ENCODE results near the gene ZNF280B.

The ZNF280B gene

DNA sequence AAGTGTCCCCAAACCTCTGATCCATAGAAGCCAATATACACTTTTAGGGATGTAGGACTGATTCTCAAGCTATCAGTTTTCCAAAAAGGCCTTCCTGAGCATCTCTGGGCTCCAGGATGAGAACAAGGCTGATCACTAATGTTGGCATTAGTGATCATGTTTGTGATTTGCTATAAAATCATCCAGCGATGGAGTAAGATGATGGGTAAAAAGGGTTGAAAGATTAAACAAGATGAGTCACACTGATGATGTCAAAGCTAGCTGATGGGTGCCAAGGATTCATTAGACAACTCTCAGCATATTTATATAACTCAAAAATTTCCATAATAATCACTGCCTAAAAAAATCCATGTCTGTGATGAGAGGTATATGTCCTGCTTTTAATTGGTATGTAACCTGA, 42.8 kb downstream of the ZNF280B start:
- DNase-seq (ENCODE audit: low read depth), result no peak
- H3K4me3 ChIP-seq (ENCODE audit: low read depth, low read length), result no peak overlapping the region
- TF ChIP-seq MYC (IDR thresholded peaks at IDR 0.05; ENCODE audit: low read depth, low read length), result no peak

DNA sequence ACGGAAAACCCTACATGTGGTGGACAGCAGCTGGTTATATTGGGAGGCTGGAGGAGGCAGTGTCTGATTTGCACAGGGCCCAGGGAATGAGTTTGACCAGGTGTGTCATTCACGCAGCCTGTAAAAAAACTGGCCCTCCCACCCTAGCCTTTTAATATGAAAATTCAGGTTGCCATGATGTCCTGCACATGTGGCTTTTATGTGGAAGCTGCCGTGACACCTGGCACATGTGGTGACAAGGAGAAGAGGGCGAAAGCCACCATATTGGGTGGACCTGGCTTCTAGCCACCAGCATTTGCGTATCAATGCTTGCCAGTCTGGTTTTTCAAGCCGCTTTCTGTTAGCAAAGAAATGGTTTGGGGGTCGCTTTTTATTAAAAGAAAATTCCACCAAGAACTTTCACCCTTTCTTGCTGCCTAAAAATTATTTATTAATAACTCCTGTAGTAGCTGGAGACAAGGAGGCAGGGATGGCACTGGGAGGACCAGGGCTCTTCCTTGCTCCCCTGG, 43.4 kb downstream of the ZNF280B start:
- H3K4me3 ChIP-seq (ENCODE audit: low read depth, low read length), result no peak overlapping the region
- DNase-seq (ENCODE audit: low read depth), result no peak
- TF ChIP-seq, protein P1, sequence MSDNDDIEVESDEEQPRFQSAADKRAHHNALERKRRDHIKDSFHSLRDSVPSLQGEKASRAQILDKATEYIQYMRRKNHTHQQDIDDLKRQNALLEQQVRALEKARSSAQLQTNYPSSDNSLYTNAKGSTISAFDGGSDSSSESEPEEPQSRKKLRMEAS (IDR thresholded peaks at IDR 0.05; ENCODE audit: low read depth, low read length), result no peak
- TF ChIP-seq MYC (IDR thresholded peaks at IDR 0.05; ENCODE audit: low read depth, low read length) (no peak), POLR2A (IDR thresholded peaks at IDR 0.05; ENCODE audit: extremely low read depth, insufficient read length) (no peak)
- TF ChIP-seq, protein P2, sequence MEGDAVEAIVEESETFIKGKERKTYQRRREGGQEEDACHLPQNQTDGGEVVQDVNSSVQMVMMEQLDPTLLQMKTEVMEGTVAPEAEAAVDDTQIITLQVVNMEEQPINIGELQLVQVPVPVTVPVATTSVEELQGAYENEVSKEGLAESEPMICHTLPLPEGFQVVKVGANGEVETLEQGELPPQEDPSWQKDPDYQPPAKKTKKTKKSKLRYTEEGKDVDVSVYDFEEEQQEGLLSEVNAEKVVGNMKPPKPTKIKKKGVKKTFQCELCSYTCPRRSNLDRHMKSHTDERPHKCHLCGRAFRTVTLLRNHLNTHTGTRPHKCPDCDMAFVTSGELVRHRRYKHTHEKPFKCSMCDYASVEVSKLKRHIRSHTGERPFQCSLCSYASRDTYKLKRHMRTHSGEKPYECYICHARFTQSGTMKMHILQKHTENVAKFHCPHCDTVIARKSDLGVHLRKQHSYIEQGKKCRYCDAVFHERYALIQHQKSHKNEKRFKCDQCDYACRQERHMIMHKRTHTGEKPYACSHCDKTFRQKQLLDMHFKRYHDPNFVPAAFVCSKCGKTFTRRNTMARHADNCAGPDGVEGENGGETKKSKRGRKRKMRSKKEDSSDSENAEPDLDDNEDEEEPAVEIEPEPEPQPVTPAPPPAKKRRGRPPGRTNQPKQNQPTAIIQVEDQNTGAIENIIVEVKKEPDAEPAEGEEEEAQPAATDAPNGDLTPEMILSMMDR (IDR thresholded peaks at IDR 0.05; ENCODE audit: low read depth, low read length), result no peak

DNA sequence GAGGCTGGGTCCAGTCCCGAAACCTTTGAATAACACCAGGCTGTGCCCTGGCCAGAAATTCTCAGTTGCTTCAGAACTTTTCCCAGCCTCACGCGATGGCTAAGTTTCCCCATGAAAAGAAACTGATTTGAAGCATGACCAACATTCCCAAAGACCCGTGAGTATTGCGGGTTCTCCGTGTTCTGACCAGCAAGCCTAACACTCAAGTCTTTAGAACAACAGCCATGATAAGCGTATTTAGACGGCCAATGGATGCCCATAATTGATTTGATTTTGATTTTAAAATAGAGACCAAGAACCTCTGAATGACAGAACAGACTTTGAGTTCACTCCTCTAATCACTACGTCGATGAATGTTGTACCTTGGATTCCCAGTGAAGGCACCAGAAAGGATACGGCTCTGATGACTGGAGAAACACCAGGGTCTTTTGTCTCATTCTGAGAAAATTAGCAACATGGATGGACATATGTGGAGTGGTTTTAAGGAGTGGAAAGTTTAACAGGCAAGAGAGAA, 43.9 kb downstream of the ZNF280B start:
- no peak for DNase-seq (ENCODE audit: low read depth)
- TF ChIP-seq MYC (IDR thresholded peaks at IDR 0.05; ENCODE audit: low read depth, low read length) (no peak), POLR2A (IDR thresholded peaks at IDR 0.05; ENCODE audit: extremely low read depth, insufficient read length) (no peak)
- TF ChIP-seq, protein P2 (IDR thresholded peaks at IDR 0.05; ENCODE audit: low read depth, low read length), result no peak
- TF ChIP-seq, protein P1 (IDR thresholded peaks at IDR 0.05; ENCODE audit: low read depth, low read length), result no peak
- no peak overlapping the region for H3K4me3 ChIP-seq (ENCODE audit: low read depth, low read length)

DNA sequence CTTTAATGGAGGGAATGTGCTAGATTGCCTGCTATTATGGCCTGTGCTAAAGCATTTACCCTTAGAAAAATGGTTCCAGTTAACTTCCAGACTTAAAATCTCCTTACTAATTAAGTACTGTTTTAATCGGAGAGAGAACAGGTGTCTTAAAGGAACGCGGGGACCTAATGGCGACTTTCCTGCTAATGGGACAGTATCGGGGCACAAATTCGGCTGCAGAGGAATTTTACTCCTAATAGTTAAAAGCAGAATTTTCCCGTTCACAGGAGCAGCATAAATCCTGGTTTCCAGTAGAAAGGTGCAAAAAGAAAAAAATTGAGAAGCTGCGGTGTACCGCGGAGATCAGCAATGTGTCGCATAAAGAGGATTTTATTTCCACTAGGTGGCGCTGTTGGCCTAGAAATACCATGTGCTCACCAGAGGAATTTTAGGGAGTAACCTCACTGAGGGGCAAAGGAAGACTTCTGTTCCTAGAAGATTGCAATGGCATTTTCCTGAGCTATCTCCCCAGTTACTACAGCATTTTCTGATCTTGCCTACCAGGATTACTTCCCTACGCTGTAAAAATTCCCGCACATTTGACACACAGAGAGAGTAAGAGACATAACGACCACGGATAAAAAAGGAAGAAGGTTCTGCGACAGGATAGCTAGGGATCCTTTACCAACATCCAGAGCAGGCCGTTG, 44.5 kb downstream of the ZNF280B start:
- H3K4me3 ChIP-seq (ENCODE audit: low read depth, low read length), result no peak overlapping the region
- DNase-seq (ENCODE audit: low read depth), result peak; percentile 72
- TF ChIP-seq POLR2A (IDR thresholded peaks at IDR 0.05; ENCODE audit: extremely low read depth, insufficient read length) (no peak), MYC (IDR thresholded peaks at IDR 0.05; ENCODE audit: low read depth, low read length) (0 out of 2 replicates have a peak, but pooled peaks have one; percentile 11)
- TF ChIP-seq, protein P1 (IDR thresholded peaks at IDR 0.05; ENCODE audit: low read depth, low read length), result peak; percentile 82
- TF ChIP-seq, protein P2 (IDR thresholded peaks at IDR 0.05; ENCODE audit: low read depth, low read length), result peak; percentile 36

DNA sequence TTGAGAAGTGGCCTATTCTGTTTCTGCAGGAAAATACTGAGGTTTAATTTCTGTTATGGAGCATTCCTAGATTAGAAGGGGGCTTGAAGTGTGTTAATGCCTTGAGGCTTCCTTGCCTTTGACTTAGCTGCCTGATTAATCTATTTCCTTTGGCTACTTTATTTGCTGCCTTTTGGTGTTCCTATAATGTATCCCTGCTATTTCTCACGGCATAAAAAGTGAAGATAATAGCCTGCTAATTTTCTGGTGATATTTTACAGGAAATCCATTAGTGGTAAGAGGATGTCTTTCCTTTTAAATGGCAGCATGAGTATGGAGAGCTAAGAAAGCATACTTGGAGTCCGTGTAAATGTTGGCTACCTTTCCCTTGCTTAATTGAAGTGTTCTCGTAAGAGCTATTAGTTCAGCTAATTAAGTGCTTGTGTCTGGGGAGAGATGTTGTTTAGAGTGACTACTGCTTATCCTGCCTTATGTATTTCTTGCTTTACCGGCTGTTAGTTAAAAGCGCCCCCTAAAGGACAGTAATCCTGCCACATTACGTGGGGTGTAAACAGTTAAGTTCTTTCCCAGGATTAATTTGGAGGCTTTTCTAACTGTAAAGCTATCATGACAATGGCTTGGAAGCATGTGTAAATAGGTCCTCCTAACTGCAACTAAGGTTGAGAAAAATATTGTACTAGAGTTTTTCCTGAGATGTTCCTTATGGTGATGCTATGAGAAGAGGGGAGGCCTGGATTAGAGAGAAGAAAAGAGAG, 45.6 kb downstream of the ZNF280B start:
- peak; percentile 18 for DNase-seq (ENCODE audit: low read depth)
- no peak overlapping the region for H3K4me3 ChIP-seq (ENCODE audit: low read depth, low read length)
- TF ChIP-seq, protein P2 (IDR thresholded peaks at IDR 0.05; ENCODE audit: low read depth, low read length), result peak; percentile 41
- TF ChIP-seq, protein P1 (IDR thresholded peaks at IDR 0.05; ENCODE audit: low read depth, low read length), result no peak

DNA sequence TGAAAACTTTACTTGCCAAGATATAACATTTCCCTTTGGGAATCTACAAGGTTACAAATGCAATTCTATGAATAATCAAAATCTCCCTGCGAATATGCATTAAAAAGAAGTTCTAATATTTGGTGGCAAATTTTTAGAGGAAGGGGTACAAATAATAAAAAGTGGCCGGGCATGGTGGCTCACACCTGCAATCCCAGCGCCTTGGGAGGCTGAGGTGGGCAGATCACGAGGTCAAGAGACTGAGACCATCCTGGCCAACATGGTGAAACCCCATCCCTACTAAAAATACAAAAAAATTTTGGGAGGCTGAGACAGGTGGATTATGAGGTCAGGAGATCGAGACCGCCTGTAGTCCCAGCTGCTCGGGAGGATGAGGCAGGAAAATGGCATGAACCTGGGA, 47.0 kb downstream of the ZNF280B start:
- no peak for DNase-seq (ENCODE audit: low read depth)
- TF ChIP-seq POLR2A (IDR thresholded peaks at IDR 0.05; ENCODE audit: extremely low read depth, insufficient read length), result no peak
- TF ChIP-seq, protein P1 (IDR thresholded peaks at IDR 0.05; ENCODE audit: low read depth, low read length), result no peak
- TF ChIP-seq MYC (IDR thresholded peaks at IDR 0.05; ENCODE audit: low read depth, low read length), result no peak
- TF ChIP-seq, protein P2 (IDR thresholded peaks at IDR 0.05; ENCODE audit: low read depth, low read length), result no peak

More for the DNA sequence above, 47.0 kb downstream of the ZNF280B start:
- no peak overlapping the region for H3K4me3 ChIP-seq (ENCODE audit: low read depth, low read length)
